SK-N-SH (cell line): ENCODE results near the gene TRANK1. TPM values are rescaled to one million over a fixed set of nuclear protein-coding genes. Genes with fewer than 3 reads are reported as not detected.

Source experiments
- CTCF ChIA-PET: fragments of 300-600, 350-600 bp; formaldehyde crosslinking; extraction: SDS; loops from one replicate; lab custom pipeline; 2021; lab: Yijun Ruan, JAX
- POLR2A ChIA-PET: fragments of 350-600 bp; sonication (Branson Sonifier 250); formaldehyde crosslinking; extraction: SDS; loops from one replicate; lab custom pipeline; 2020; ENCODE audit warnings: antibody characterized with exemption, inconsistent platforms; lab: Yijun Ruan, JAX
- DNase-seq: peaks from one replicate; pipeline ENCODE4 v3.0.0; 2012
- H2AFZ ChIP-seq: fragments of 200-600 bp; sonication (generic); 2 replicates; pipeline ENCODE4 v1.8.1; 2016; ENCODE audit warnings: antibody characterized with exemption, mild to moderate bottlenecking, low read depth
- H3F3A ChIP-seq: fragments of 200-600 bp; sonication (generic); replicated peaks from 2 replicates; pipeline ENCODE3; 2016; ENCODE audit warnings: antibody characterized with exemption, mild to moderate bottlenecking; ENCODE audit not compliant: insufficient read depth
- H3K27ac ChIP-seq, 2 experiments: fragments of 200-500 bp in 1 of 2; fragments of 200-600 bp in 1 of 2; sonication (Bioruptor generic) in 1 of 2; sonication (generic), shearing (Covaris generic) in 1 of 2; 2 replicates each; pipeline versions ENCODE4 v1.5.1 to v1.6.1; 2014 to 2016; ENCODE audit warnings: low read depth in 2 of 2, inconsistent platforms in 1 of 2, low read length in 1 of 2, mild to moderate bottlenecking in 1 of 2, mixed read lengths in 1 of 2
- H3K27me3 ChIP-seq: fragments of 200-600 bp; sonication (generic), shearing (Covaris generic); 2 replicates; pipeline ENCODE4 v1.6.1; 2016; ENCODE audit warnings: mixed run types; ENCODE audit not compliant: insufficient read depth
- H3K36me3 ChIP-seq, 2 experiments: fragments of 200-500 bp in 1 of 2; fragments of 200-600 bp in 1 of 2; sonication (Bioruptor generic) in 1 of 2; sonication (generic) in 1 of 2; replicated peaks in 1 of 2; 2 replicates each; pipeline versions ENCODE3 to v1.5.1; 2014 to 2016; ENCODE audit warnings: low read length in 1 of 2, mild to moderate bottlenecking in 1 of 2; ENCODE audit not compliant: insufficient read depth in 2 of 2, control insufficient read depth in 1 of 2
- H3K4me1 ChIP-seq, 2 experiments: fragments of 200-500 bp in 1 of 2; fragments of 200-600 bp in 1 of 2; sonication (Bioruptor generic) in 1 of 2; sonication (generic), shearing (Covaris generic) in 1 of 2; 2 replicates each; pipeline versions ENCODE4 v1.5.1 to v1.6.1; 2014 to 2016; ENCODE audit warnings: low read depth in 1 of 2, low read length in 1 of 2, mixed run types in 1 of 2; ENCODE audit not compliant: insufficient read depth in 2 of 2, control insufficient read depth in 1 of 2
- H3K4me2 ChIP-seq: fragments of 200-600 bp; sonication (generic), shearing (Covaris generic); 2 replicates; pipeline ENCODE4 v1.6.1; 2017; ENCODE audit warnings: mixed run types
- H3K4me3 ChIP-seq, 2 experiments: fragments of 200-500 bp in 1 of 2; fragments of 200-600 bp in 1 of 2; sonication (Bioruptor generic) in 1 of 2; sonication (generic), shearing (Covaris generic) in 1 of 2; 2 replicates each; pipeline versions ENCODE4 v1.5.1 to v1.8.1; 2014 to 2016; ENCODE audit warnings: low read depth in 2 of 2, inconsistent platforms in 1 of 2, low read length in 1 of 2, mild to moderate bottlenecking in 1 of 2, mixed read lengths in 1 of 2, moderate library complexity in 1 of 2
- H3K79me2 ChIP-seq: fragments of 200-600 bp; sonication (generic); 2 replicates; pipeline ENCODE4 v1.8.1; 2017; ENCODE audit warnings: mild to moderate bottlenecking; ENCODE audit not compliant: insufficient read depth
- H3K9ac ChIP-seq: fragments of 200-600 bp; sonication (generic); 2 replicates; pipeline ENCODE4 v1.6.1; 2017; ENCODE audit warnings: mixed run types
- H3K9me2 ChIP-seq: fragments of 200-600 bp; sonication (generic); 2 replicates; pipeline ENCODE4 v1.6.1; 2017; ENCODE audit warnings: mixed run types
- H3K9me3 ChIP-seq: fragments of 200-600 bp; sonication (generic); 2 replicates; pipeline ENCODE4 v1.6.1; 2017; ENCODE audit warnings: mixed run types, mild to moderate bottlenecking, moderate library complexity
- H4K20me1 ChIP-seq: fragments of 200-600 bp; sonication (generic); 2 replicates; pipeline ENCODE4 v1.6.1; 2017; ENCODE audit warnings: mild to moderate bottlenecking, mixed run types; ENCODE audit not compliant: insufficient read depth
- CHD2 ChIP-seq: fragments of 150-350 bp; IDR thresholded peaks from 2 replicates; pipeline ENCODE4 v1.6.1; 2018; ENCODE audit warnings: low read length; ENCODE audit not compliant: partially characterized antibody
- FOXM1 ChIP-seq: IDR thresholded peaks from 2 replicates; pipeline ENCODE4 v1.4.0; 2012; ENCODE audit warnings: low read depth, mild to moderate bottlenecking
- GATA2 ChIP-seq: sonication (generic); formaldehyde crosslinking; IDR thresholded peaks from 2 replicates; pipeline ENCODE4 v1.5.0; 2020; ENCODE audit warnings: mild to moderate bottlenecking, missing genetic modification reagents
- JUND ChIP-seq: IDR thresholded peaks from 2 replicates; pipeline ENCODE4 v1.4.0; 2012
- MAX ChIP-seq: IDR thresholded peaks from 2 replicates; pipeline ENCODE4 v1.4.0; 2012; ENCODE audit warnings: low read depth
- NRF1 ChIP-seq: IDR thresholded peaks from 2 replicates; pipeline ENCODE4 v1.6.1; 2012; ENCODE audit warnings: low read depth, mild to moderate bottlenecking, low read length
- POLR2AphosphoS5 ChIP-seq: IDR thresholded peaks from 2 replicates; pipeline ENCODE4 v1.6.1; 2012; ENCODE audit warnings: low read depth, low read length
- RCOR1 ChIP-seq: fragments of 150-350 bp; IDR thresholded peaks from 2 replicates; pipeline ENCODE4 v1.6.1; 2017; ENCODE audit warnings: antibody characterized with exemption, low read length
- REST ChIP-seq: IDR thresholded peaks from 2 replicates; pipeline ENCODE4 v1.6.1; 2012; ENCODE audit warnings: mild to moderate bottlenecking, low read depth, low read length, moderate library complexity
- TAF1 ChIP-seq: IDR thresholded peaks from 2 replicates; pipeline ENCODE4 v1.6.1; 2012; ENCODE audit warnings: low read depth, mild to moderate bottlenecking, low read length, moderate library complexity, borderline replicate concordance
- TEAD4 ChIP-seq: IDR thresholded peaks from 2 replicates; pipeline ENCODE4 v1.4.0; 2012; ENCODE audit warnings: mild to moderate bottlenecking, borderline replicate concordance; ENCODE audit not compliant: insufficient read depth
- USF1 ChIP-seq: IDR thresholded peaks from 2 replicates; pipeline ENCODE4 v1.4.0; 2012; ENCODE audit warnings: low read depth, borderline replicate concordance
- YY1 ChIP-seq: IDR thresholded peaks from 2 replicates; pipeline ENCODE4 v1.4.0; 2012; ENCODE audit warnings: low read depth, mild to moderate bottlenecking
- WGBS: methylation state at CpG from one replicate; pipeline ENCODE4 v1.1.6; 2017; ENCODE audit warnings: low lambda C conversion rate; 5-methylcytosine and 5-hydroxymethylcytosine counted together
- polyA plus RNA-seq, 3 experiments: library from polyadenylated mRNA; depleted of rRNA; stranded (reverse); fragments of >200 nt; gene quantifications; 2 replicates each; pipeline ENCODE4 v1.2.3, GENCODE V29; 2012

The TRANK1 gene
- polyA plus RNA-seq, 1 of the 3 experiments (the other 2 are of a cell fraction) = 0.16 TPM

GRCh38 chr3:36859494-36859893 is 85.4 kb downstream of the TRANK1 start:
- CTCF ChIA-PET = interaction anchor here (0.7 to 3.2 kb wide), 3 partner anchors 9 to 130 kb away, joined by 3 to 23 read pairs (median 5); no protein-coding TSS in a partner anchor

GRCh38 chr3:36852071-36852470 is 92.8 kb downstream of the TRANK1 start:
- ChIA-PET POLR2A (no interaction called here), CTCF (interaction anchor here (2.0 to 3.1 kb wide), 2 partner anchors 17 to 123 kb away, joined by 7 to 8 read pairs; no protein-coding TSS in a partner anchor)
- Histone ChIP-seq H3K4me2 (no peak overlapping the region), H3K36me3 (no peaks in the 10 kb centered on the region), H3K4me3 (no peak overlapping the region), H3K27me3 (no peaks in the 10 kb centered on the region), H3K9me2 (no peaks in the 10 kb centered on the region), H3K9me3 (no peaks in the 10 kb centered on the region), H3F3A (no peaks in the 10 kb centered on the region), H3K4me1 (no peaks in the 10 kb centered on the region), H4K20me1 (no peaks in the 10 kb centered on the region), H3K27ac (no peak overlapping the region), H3K9ac (no peak overlapping the region), H2AFZ (no peak overlapping the region), H3K79me2 (no peaks in the 10 kb centered on the region)
- WGBS = 51% methylated on average over 3 of the region's 3 CpGs
- no peak for DNase-seq
- TF ChIP-seq USF1 = no peak
- TF ChIP-seq POLR2AphosphoS5 = no peak
- TF ChIP-seq YY1 = no peak
- no peak for TF ChIP-seq RCOR1
- no peak for TF ChIP-seq REST
- TF ChIP-seq MAX = no peak
- no peak for TF ChIP-seq NRF1
- no peak for TF ChIP-seq TEAD4

More at GRCh38 chr3:36859494-36859893, 85.4 kb downstream of the TRANK1 start:
- no peak overlapping the region for H3K4me3 ChIP-seq
- 52% methylated on average over 3 of the region's 3 CpGs for WGBS
- no peak overlapping the region for H3K4me2 ChIP-seq
- no peak overlapping the region for H3K27ac ChIP-seq
- no peaks in the 10 kb centered on the region; the same call in 1 of the 2 replicates for H3K27me3 ChIP-seq
- no peak for DNase-seq
- TF ChIP-seq TAF1 = no peak
- TF ChIP-seq JUND = no peak
- TF ChIP-seq GATA2 (CRISPR knock-in tag) = no peak
- no peak for TF ChIP-seq CHD2
- no peak for TF ChIP-seq MAX
- no peak for TF ChIP-seq POLR2AphosphoS5
- no peak for TF ChIP-seq REST
- no peak for TF ChIP-seq YY1
- no peak for TF ChIP-seq FOXM1
- H3K79me2 ChIP-seq = no peaks in the 10 kb centered on the region
- H3K4me1 ChIP-seq = no peaks in the 10 kb centered on the region
- H3K9me2 ChIP-seq = no peaks in the 10 kb centered on the region
- no peaks in the 10 kb centered on the region for H3F3A ChIP-seq
- POLR2A ChIA-PET = no interaction called here
- no peak overlapping the region for H2AFZ ChIP-seq
- no peaks in the 10 kb centered on the region for H3K9me3 ChIP-seq
- H3K9ac ChIP-seq = no peak overlapping the region
- no peaks in the 10 kb centered on the region for H4K20me1 ChIP-seq
- no peaks in the 10 kb centered on the region for H3K36me3 ChIP-seq
